Epithelial cell of proximal tubule (primary cell): Measurements from ENCODE around the gene EMID1. TPM values are rescaled to one million over a fixed set of nuclear protein-coding genes. Genes with fewer than 3 reads are reported as not detected.

Experiments
- DNase-seq: peaks from one replicate; pipeline ENCODE4 v3.0.0-alpha.2; 2011; ENCODE audit warnings: low read depth
- H3K4me3 ChIP-seq: 2 replicates; pipeline ENCODE4 v1.5.1; 2011; ENCODE audit warnings: low read depth, mild to moderate bottlenecking, low read length
- CTCF ChIP-seq: conservative IDR thresholded peaks from 2 replicates; pipeline ENCODE4 v1.5.1; 2012; ENCODE audit warnings: low read depth, mild to moderate bottlenecking, low read length
- total RNA-seq: library from RNA; depleted of rRNA; stranded (reverse); fragments of >200 nt; gene quantifications from 2 replicates; pipeline ENCODE4 v1.2.3, GENCODE V29; 2015

The EMID1 gene
- total RNA-seq, 1 donor from 2014 or later = 0.17 TPM

- H3K4me3 ChIP-seq = no peak overlapping the region
- TF ChIP-seq CTCF = no peak
- DNase-seq = no peak
These were observed 18.6 kb downstream of the EMID1 start for GRCh38 chr22:29224121-29224858.

- no peak for DNase-seq
- H3K4me3 ChIP-seq = no peak overlapping the region
- no peak for TF ChIP-seq CTCF
These were observed 19.2 kb downstream of the EMID1 start for GRCh38 chr22:29224859-29225410.

- H3K4me3 ChIP-seq = no peak overlapping the region
- TF ChIP-seq CTCF = no peak
- DNase-seq = no peak
These were observed 19.9 kb downstream of the EMID1 start for GRCh38 chr22:29225422-29226090.

GRCh38 chr22:29226351-29226981 is 20.8 kb downstream of the EMID1 start:
- TF ChIP-seq CTCF = no peak
- no peak for DNase-seq
- no peak overlapping the region for H3K4me3 ChIP-seq

- no peak overlapping the region for H3K4me3 ChIP-seq
- DNase-seq = no peak
- TF ChIP-seq CTCF = no peak
These were observed 25.5 kb downstream of the EMID1 start for GRCh38 chr22:29230972-29231875.

- H3K4me3 ChIP-seq = no peak overlapping the region
- DNase-seq = no peak
- TF ChIP-seq CTCF = no peak
These were observed 26.6 kb downstream of the EMID1 start for GRCh38 chr22:29231971-29232959.
